Hematopoietic multipotent progenitor cell treated with erythropoietin and hydrocortisone succinate and interleukin-3 and kit ligand, for 4 days (in vitro differentiated cells): Measurements from ENCODE around the gene CACNA1B.

Source experiments
- DNase-seq: peaks from one replicate; pipeline ENCODE4 v3.0.0-alpha.2; 2015

Gene CACNA1B

GRCh38 chr9:137969685-137970084 is 92.1 kb downstream of the CACNA1B start:
- no peak for DNase-seq

DNA sequence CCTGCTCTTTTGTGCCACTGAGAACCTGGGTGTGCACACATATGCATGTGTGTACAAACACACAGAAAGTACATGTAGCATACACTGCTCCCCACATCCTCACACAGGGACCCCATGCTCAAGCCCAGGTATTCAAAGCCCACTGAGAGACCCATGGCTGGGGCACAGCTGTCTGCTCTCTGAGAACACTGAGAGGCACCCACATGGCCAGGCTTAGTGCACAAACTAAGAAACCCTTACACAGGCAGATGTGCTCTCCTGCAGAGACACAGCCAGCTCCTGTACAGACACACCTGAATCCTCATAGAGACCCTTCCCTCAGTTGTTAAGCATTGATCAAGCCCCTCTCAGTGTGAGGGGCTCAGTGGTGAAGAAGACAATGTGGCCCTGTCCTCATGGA is 92.5 kb downstream of the CACNA1B start:
- DNase-seq = no peak

- no peak for DNase-seq
Observed at GRCh38 chr9:137970686-137971476, 93.3 kb downstream of the CACNA1B start.

GRCh38 chr9:137971477-137972138 is 94.0 kb downstream of the CACNA1B start:
- no peak for DNase-seq

DNA sequence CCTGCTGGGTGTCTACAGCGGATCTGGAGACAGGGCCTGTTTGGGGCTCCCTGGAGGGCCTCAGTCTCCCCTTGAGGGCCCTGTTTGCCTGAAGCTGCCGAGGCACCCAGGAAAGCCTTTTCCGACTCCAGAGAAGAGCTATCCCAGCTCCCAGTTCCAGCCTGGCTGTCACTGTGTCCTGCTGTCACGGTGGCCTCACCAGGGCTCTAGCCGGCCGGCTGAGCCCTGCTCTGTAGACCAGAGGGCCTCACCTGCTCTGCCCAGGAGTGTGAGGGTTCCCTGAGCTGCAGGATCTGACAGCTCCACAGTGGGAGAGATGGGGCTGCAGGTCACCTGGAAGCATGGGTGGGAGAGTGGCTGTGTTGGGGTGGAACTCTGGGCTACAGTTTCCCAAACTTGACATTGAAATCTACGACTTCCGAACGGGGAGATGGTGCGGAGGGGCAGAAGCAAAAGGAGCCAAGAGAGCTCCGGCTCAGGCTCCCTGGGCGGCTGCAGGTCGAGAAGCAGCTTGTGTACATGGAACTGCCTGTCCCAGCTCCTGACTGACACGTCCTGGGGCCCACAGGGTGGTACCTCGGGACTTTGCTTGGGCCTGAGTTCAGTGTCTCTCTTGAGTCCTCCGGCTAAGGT is 94.9 kb downstream of the CACNA1B start:
- no peak for DNase-seq

DNA sequence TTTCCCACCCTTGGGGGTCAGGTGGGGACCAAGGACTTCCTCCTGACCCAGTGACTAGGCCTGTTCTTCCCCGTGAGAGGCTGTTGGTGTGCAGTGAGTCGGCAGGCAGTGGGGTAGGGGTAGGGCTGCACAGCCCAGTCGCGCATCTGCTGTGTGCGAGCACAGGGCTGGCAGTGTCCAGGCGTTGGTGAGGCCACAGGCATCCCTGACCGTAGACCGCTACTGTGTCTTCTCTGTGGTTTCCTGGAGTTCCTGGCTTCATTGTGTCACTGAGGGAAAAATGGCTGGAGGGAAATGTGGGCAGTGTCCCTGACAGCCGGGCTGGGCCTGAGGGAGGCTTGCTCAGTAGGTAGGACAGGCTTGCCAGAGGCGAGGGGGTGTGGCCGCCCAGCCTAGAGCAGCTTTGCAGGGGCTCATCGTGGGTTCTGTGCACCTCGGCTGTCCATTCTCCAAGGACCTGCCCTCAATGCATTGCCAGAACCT is 95.4 kb downstream of the CACNA1B start:
- DNase-seq = no peak

GRCh38 chr9:137973829-137974416 is 96.3 kb downstream of the CACNA1B start:
- DNase-seq = no peak

DNA sequence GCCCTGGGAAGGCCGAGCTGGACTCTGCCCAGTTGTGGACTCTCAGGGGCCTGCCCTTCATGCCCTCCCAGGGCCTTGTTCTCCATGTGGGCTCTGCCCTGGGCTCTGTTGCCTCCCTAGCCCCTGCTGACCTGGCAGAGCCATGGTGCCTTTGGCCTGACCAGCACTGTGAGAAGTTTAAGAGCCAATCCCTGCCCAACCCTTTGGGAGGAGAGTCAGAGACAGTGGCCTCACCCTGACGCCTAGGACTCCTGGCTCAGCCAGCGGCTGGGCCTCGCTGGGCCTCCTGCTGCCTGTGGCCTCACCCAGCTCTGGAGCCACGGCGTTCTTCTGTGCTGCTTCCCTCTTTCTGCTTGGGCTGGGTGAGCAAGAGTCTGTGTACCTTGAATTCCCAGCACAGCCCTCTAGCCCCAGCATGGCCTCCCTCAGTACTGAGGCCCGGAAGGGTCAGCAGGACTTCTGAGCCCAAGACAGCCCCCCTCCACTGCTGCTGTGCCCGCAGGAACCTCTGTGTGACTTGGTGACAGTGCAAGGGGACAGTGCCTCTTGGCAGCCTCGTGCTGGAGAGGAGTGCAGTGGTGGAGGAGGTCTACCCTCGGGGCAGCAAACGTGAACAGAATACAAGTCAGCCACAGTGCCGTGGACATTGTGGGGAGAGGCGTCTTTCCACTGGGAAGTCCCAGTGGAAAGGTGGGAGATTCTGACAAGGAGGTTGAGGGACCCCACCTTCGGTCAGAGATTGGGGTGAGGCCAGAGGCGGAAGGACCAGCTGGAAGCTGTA is 97.4 kb downstream of the CACNA1B start:
- DNase-seq = no peak

GRCh38 chr9:137975527-137975913 is 97.9 kb downstream of the CACNA1B start:
- DNase-seq = no peak

- DNase-seq = no peak
Observed at GRCh38 chr9:137975936-137976565, 98.5 kb downstream of the CACNA1B start.

DNA sequence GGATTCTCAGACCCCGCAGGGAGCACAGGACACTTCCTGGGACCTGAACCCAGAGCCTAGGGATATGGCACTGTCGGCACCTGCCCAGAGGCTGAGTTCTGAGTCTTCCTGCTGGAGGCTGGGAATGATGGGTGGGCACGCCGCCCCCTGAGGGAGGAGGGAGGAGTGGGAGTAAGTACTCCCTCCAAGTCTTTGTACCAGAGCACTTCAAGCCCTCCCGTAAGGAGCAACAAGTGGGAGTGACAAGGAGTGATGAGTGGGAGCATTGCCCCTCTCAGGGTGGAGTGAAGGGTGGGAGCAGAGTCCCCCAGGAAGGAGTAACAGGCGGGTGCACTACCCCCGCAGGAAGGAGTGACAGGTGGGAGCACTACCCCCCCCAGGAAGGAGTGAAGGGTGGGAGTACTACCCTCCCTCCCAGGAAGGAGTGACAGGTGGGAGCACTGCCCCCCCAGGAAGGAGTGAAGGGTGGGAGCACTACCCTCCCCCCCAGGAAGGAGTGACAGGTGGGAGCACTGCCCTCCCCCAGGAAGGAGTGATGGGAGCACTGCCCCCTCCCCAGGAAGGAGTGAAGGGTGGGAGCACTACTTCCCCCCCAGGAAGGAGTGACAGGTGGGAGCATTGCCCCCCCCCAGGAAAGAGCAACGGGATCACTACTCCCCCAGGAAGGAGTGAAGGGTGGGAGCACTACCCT is 100.1 kb downstream of the CACNA1B start:
- no peak for DNase-seq

DNA sequence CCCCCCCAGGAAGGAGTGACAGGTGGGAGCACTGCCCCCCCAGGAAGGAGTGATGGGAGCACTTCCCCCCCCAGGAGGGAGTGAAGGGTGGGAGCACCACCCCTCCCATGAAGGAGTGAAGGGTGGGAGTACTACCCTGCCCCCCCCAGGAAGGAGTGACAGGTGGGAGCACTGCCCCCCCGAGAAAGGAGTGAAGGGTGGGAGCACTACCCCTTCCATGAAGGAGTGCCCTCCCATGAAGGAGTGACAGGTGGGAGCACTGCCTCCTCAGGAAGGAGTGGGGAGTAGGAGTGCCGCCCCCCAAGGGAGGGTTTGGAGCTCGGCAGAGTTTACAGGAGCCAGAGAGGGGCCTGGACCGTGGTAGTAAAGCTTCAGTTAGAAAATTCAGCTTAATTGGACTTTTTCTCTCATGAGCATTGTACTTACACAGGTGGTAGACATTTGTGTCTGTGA is 100.7 kb downstream of the CACNA1B start:
- no peak for DNase-seq

DNA sequence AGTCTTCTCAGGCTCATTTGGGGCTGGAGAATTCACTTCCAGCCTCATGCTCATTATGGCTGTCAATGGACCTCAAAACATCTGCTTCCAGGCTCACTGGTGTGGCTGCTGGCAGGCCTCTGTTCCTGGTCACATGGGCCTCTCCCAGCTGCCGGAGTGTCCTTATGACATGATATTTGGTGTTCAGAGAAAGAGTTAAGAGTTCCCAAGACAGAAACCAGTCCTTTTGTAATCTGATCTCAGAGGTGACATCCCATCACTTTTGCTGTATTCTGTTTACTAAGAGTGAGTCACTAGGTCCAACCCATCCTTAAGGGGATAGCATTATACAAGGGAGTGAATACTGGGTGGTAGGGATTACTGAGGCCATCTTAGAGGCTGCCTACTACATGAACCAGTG is 104.6 kb downstream of the CACNA1B start:
- DNase-seq = no peak

DNA sequence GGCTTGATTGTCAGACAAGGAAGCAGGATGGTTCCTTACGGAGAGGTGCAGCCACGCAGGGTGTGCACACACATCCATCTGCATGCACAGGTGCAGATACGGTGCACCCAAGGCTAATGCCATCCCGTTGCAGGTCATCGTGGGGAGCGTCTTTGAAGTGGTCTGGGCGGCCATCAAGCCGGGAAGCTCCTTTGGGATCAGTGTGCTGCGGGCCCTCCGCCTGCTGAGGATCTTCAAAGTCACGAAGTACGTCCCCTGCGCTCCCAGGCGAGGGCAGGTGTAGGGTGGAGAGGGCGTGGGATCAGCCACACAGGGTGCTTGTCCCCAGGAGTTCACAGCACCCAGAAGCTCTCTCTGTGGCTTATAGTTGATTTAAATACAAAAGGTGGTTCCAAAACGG is 106.4 kb downstream of the CACNA1B start:
- no peak for DNase-seq

DNA sequence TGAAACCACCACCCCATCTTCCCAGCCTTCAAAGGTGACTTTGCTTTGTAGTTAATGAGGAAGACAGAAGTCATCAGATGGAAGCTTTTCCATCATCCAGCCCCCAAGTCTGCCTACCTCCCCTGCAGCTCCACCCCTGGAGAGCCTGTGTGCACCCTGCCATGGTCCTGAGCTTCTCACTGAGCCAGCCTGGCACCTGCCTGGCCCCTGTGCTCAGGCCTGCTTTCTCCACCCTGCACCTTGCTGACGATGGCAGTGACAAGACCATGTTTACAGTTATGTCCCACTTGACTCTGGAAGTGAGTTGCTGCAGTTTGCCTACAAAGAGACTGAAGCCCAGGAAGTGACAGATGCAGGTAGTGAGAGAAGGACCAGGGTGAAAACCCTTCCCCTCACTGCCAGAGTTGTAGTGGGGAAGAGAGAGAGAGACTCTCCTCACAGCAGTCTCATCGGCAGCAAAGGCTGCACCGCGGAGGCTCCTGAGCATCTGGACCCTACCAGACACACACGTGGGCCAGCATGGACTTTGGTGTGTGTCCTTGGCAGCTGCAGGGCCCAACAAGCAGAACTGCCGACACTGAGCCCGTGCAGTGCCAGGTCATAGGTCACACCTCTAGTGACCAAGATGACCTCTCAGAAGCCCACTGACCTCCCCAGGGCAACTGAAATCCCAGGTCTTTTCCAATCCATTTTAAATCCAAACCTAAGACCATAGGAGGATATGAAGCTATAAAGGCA is 107.1 kb downstream of the CACNA1B start:
- no peak for DNase-seq

DNA sequence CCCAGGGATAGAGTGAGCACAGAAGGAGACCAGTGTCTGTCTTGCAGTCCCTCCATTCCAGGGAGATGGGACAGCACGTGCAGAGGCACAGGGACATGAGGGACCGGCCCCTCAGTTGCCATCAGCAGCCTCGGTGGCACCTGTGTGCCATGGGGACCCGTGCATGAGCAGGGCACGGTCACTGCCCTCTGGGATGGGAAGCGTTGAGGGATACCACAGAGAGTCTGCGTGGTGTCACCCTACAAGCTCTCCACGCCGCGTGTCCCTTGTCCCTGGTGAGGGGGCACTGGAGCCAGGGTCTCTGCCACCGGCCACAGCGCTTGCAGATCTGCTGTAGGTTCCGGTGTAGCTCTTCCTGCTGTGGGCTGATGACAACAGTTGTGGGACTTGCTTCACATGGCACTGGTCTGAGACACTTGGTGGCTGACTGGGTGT is 108.1 kb downstream of the CACNA1B start:
- no peak for DNase-seq

DNA sequence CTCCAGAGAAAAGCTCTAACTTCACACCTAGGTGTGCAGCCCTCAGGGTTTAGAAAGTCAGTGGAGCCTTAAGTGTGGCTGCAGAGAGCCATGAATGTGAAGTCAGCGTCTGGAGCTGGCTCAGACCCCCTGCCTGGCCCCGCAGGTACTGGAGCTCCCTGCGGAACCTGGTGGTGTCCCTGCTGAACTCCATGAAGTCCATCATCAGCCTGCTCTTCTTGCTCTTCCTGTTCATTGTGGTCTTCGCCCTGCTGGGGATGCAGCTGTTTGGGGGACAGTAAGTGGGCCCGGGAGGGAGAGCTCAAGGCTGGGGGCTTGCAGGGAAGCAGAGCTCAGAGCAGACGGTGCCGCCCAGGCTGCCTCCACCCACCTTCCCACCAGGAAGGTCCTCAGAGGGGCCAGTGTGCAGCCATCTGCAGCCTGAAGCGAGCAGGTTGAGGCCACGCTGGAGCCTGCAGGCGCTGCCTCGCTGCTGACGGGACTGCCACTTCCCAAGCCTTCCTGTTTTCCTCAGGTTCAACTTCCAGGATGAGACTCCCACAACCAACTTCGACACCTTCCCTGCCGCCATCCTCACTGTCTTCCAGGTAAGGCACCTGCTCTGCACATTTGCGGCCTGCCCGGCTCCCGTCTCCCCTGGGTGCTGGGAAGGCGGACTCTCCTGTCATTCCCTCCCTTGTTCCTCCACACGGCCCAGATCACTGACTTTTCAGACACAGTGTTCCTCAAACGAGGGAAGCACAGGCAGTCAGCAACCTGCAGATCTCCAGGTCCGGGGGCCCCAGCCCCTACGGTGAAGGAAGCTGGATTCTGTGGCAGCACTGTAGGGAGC is 108.9 kb downstream of the CACNA1B start:
- no peak for DNase-seq

DNA sequence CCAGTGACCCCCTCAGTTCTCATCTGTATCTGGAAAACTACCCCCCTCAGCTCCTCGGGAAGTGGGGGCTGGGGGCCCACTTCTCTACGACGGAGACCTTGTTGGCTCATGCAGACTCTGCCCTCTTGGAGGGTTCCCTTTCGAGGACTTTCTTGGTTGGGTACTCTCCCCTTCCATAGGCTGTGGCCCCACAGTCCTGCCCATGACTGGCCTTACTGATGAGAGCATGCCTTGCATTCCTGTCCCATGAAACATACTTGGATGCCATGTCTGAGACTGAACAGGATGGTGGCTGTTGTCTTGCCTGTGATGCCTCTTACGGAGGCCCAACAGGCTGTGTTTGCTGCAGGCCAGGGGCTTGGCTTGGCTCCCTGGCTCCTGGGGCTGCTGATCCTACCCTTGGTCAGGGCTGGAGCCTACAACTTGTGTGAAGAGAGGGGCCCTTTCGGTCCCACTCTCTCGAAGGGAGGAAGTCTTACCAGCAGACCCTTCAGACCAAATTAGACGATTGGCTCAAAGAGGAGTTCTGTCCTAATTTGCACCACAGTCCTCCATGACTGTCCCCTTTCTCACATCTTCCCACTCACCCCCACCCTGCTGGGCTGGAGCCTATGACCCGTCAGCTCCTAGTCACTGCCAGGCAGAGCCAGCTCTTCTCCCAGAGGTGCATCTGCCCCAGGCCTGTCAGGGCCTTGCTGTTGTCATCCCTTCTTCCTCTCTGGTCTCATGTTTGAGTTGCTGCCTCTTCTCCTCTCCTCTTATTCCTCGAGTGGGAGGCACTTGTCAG is 109.9 kb downstream of the CACNA1B start:
- DNase-seq = no peak

- no peak for DNase-seq
Observed at GRCh38 chr9:137988051-137988450, 110.5 kb downstream of the CACNA1B start.
